NOMO-1 treated with DMSO at 0.1 percent for 48 hours (cell line): ENCODE data around the gene SHB.

ENCODE experiments used
- DNase-seq: peaks from one replicate; lab custom pipeline; 2025; ENCODE audit not compliant: unreplicated experiment; lab: John Stamatoyannopoulos, UW

The SHB gene

DNA sequence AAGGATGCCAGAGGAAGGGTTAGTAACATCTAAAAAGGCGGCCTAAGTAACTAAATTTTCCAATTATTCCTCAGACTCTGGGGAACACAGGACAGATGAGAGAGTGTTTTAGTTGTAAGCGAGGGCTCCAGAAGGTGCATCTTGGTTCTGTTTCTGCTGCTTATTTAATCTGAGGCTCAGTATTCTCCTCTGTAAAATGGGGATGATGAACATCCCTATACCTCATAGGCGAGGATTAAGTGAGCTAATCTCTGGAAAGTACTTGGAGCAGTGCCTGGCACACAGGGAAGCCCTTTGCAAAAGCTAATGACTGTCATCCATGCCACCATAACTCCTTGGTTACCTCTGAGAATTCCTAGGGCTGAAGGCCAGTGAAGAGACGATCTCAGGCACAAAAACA lies 59.0 kb downstream of the SHB start:
- DNase-seq = no peak

- no peak for DNase-seq
These were observed 60.0 kb downstream of the SHB start for GRCh38 chr9:38009035-38009501.

GRCh38 chr9:38008168-38009034 lies 60.6 kb downstream of the SHB start:
- DNase-seq = peak; percentile 76

GRCh38 chr9:38007016-38007415 lies 62.0 kb downstream of the SHB start:
- no peak for DNase-seq

- no peak for DNase-seq
These were observed 62.9 kb downstream of the SHB start for GRCh38 chr9:38006163-38006562.

- no peak for DNase-seq
These were observed 64.0 kb downstream of the SHB start for GRCh38 chr9:38004809-38005560.

DNA sequence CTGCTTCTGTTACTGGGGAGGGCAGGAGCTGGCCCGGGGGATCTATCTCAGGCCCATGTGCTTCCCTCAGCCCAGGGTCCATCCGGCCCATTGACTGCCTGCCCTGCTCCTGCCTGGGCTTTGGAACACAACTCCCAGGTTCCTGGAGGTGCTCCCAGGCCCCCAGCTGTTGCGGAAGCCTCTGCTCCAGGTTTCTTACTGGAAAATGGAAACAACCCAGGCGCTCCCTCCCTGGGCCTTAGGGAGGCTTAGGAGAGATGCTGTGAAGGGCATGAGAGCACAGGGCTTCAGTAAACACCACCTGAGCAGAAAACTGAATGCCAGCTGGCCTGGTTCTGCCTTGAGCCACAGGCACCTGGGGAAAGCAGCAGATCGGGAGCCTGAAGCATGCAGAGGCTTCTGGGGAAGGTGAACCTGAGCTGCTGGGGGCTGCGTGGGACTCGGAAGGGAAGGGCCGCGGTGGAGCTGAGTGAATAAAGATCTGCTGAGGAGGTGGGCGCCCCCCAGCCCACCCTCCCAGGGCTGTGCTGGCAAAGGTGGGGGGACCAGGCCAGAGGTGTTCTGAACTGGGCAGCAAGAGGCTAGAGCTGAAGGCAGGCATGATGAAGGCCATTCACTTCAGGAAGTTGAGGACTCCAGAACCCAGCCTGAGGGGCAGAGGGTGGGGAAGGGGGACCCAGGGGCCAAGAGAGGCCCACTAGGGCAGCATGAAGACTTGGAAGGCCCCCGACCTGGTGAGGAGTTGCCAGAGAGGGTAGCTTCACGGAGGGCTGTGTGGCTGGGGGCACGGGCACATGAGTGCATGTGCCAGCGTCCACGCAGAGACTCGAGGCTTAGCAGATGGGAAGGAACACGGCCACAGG lies 64.8 kb downstream of the SHB start:
- no peak for DNase-seq

GRCh38 chr9:38003230-38003629 lies 65.8 kb downstream of the SHB start:
- DNase-seq = no peak

DNA sequence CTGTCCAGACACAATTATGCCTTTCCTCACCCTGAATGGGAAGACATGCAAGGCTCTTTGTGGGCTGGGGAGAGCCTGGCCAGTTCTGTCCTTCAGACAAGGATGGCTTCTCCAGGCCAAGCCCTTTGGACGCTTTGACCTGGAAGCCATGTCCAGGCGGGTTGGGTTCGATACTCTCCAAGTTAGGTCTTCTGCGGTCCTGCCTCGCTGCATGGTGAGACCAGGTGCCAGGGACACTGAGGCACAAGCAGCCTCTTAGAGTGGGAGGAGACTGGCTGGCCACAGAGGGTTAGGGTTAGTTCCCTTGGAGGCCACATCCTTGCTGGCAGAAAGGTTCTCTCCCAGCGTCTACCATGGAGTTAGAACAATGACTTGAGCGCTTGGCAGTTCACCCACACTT lies 67.6 kb downstream of the SHB start:
- DNase-seq = no peak

GRCh38 chr9:38000735-38001134 lies 68.3 kb downstream of the SHB start:
- no peak for DNase-seq

- DNase-seq = no peak
These were observed 68.7 kb downstream of the SHB start for GRCh38 chr9:38000332-38000731.

DNA sequence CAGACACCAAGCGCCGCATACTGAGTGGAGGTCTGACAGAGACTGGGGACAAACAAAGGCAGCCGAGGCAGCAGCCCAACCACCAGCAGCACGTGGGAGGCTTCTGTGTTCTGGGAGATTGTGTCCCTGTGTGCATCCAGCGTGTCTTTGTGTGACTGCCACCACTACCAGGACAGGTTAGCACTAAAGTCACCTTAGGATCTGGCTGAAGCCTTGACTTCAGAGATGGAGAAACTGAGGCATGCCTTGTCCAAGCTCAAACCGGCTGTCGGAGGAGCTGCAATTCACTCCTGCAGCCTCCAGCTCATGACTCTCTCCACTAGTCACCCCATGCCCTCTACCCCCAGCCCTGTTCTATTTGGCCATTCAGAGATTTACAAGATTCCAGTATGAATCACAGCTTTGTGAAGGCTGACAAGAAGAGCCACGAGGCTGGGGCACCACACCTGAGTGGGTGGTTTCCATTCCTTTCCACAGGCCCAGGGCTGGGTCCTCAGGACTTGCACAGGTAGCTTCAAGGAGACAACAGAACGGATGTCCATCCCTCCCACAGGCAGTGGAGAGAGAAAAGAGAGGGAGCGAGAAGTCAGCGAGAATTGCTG lies 69.3 kb downstream of the SHB start:
- no peak for DNase-seq

GRCh38 chr9:37998881-37999587 lies 70.0 kb downstream of the SHB start:
- DNase-seq = no peak

DNA sequence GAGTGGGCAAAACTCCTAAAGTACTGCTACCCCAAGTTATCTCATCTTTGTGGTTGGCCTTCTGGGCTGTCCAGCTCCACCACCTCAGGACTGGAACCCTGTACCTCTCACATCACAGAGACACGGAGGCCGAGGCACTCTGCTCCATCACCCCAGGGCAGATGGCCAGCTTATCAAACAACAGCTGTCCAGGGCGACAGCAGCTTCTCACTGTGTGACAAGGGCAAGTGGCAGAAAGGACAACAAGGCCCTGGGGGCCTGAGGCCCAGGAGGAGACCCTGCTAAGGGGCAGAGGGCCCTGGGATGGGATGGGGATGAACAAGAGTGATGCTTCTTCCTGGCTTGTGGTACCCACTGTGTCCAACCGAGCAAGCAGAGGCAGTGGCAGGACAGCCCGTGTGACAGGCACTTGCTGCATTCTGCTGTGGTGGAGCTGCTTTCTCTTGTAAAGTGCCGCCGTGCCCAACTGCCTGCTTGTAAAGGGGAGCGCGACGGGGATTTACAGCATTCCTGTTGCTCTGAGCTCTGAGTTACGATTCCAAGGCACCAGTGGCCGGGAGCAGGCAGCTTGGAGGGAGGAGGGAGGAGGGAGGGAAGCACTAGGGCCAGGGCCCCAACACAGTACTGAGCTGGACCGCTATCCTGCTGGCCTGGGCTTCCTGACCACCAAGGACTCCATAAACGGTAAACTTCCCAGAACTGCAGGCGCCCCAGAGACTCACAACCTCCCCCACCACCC lies 71.2 kb downstream of the SHB start:
- no peak for DNase-seq

DNA sequence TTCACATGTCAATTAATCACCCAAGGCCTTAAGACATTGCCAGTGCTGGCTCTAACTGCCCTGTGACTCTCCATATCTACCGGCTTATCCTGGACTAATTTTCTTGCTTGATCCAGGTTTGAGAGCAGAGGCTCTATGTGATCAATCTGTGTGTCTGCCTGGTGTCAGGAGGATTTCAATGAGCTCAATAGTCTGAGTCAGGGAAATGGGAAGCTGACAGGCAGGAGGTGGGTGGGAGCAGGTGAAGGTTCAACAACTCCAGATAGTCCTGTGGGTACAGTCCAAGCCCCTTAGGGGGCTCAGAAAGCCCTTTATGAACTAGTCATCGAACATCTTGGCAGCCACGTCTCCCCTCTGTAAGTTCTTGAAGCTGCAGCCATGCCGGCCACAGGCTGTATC lies 72.2 kb downstream of the SHB start:
- DNase-seq = no peak

DNA sequence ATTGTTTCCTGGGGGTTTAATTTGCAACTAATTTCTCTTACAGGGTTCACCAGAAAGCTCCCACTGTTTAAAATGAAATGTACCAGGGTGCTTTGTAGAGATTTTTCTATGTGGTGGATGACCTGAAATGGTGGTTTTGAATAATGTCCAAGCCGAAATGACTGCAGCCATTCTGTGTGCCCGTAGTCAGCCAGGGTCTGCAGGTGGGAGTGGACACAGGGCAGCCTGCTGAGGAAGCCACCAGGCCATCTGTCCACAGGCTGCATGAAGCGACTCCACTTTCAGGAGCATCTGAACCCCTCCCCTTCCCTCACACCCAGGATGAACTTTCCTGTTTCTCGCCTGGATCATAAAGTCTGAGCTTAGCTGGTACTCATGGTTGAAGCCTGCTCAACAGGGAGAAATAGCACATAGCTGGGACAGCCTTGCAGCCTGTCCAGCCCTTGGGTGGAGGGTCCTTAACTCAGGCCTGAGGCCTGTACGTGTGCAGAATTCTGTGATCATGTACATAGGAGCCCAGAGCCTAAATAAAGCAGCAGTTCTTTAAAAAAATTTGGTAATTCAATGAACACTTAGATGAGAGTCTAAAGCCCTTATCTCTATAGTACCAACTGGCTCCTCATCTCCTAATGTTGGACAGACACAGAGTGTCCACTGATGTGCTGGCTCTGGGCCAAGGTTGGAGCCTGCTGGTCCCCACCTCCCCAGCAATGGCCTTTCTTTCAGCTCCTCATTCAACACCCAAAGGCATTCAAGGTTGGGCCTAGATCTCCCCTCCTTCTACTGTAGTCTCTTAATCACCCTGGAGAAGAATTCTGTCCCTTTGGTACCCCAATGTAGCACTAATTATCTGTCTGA lies 72.8 kb downstream of the SHB start:
- no peak for DNase-seq

GRCh38 chr9:37995348-37995737 lies 73.7 kb downstream of the SHB start:
- DNase-seq = no peak

DNA sequence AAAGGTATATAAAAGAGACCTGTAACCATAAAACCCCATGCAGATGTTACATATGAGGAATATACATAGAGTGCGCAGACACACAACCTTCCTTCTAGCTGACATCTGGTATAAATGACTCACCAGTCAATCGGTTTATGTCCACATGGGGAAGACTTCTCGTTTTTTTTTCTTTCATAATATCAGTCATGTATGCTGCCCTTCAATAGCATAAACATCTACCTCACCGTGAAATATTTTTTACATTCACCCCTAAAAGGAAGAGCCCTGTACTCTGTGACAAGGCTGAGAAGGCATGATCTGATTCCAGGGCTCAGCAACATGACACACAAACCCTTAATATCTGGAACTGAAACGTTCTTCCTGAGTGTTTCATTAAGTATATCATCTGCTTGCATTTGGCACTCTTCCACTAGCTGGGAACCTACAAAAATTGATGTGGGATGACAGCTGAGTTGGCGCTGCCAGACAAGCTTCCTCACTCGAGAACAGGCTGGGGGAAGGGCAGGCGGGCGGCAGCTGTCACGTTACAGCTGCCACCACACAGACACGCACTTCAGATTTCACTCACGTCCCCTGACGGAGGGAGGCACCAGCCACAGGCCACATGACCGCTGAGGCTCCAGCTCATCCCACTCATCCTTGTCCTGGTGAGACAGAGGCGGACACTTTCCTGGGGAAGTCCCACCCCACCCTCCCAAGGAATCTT lies 74.2 kb downstream of the SHB start:
- DNase-seq = peak; percentile 85
